ENCODE results near the gene NAV2.

Gene NAV2

GRCh38 chr11:19822531-19822930 is 109.9 kb downstream of the NAV2 start:
- TF ChIP-seq POU6F1 (CRISPR knock-in tag; IDR thresholded peaks at IDR 0.05; ENCODE audit: borderline replicate concordance, low read depth) (no peak), GLIS3 (CRISPR knock-in tag; IDR thresholded peaks at IDR 0.05) (no peak), ESRRG (CRISPR knock-in tag; IDR thresholded peaks at IDR 0.05) (no peak), CREB5 (CRISPR knock-in tag; IDR thresholded peaks at IDR 0.05; ENCODE audit: low read depth) (no peak), ISL1 (CRISPR knock-in tag; IDR thresholded peaks at IDR 0.05) (no peak), ARNTL (CRISPR knock-in tag; IDR thresholded peaks at IDR 0.05; ENCODE audit: borderline replicate concordance, low read depth) (no peak), ZFP30 (CRISPR knock-in tag; IDR thresholded peaks at IDR 0.05) (no peak), TOX (CRISPR knock-in tag; IDR thresholded peaks at IDR 0.05; ENCODE audit: borderline replicate concordance) (no peak), ZC3H10 (CRISPR knock-in tag; IDR thresholded peaks at IDR 0.05) (no peak), ZNF565 (CRISPR knock-in tag; conservative IDR thresholded peaks at IDR 0.05; ENCODE audit: low read depth) (no peak), SNAI2 (CRISPR knock-in tag; IDR thresholded peaks at IDR 0.05) (no peak), RARB (CRISPR knock-in tag; IDR thresholded peaks at IDR 0.05) (no peak), CSRNP3 (CRISPR knock-in tag; IDR thresholded peaks at IDR 0.05) (no peak), OSR1 (CRISPR knock-in tag; IDR thresholded peaks at IDR 0.05) (no peak), TSHZ2 (CRISPR knock-in tag; IDR thresholded peaks at IDR 0.05) (no peak), ZNF70 (CRISPR knock-in tag; IDR thresholded peaks at IDR 0.05) (no peak), PATZ1 (CRISPR knock-in tag; IDR thresholded peaks at IDR 0.05; ENCODE audit: borderline replicate concordance) (no peak), CSDC2 (CRISPR knock-in tag; IDR thresholded peaks at IDR 0.05) (no peak)
- ATAC-seq = no peak

GRCh38 chr11:19826606-19827005 is 114.0 kb downstream of the NAV2 start:
- ATAC-seq = no peak
- no peak for TF ChIP-seq ISL1 (CRISPR knock-in tag; IDR thresholded peaks at IDR 0.05)
- TF ChIP-seq ZNF70 (CRISPR knock-in tag; IDR thresholded peaks at IDR 0.05) = no peak
- no peak for TF ChIP-seq ZC3H10 (CRISPR knock-in tag; IDR thresholded peaks at IDR 0.05)
- TF ChIP-seq GLIS3 (CRISPR knock-in tag; IDR thresholded peaks at IDR 0.05) = no peak

GRCh38 chr11:19827399-19828135 is 114.9 kb downstream of the NAV2 start:
- ATAC-seq = no peak

More at GRCh38 chr11:19827399-19828135, 114.9 kb downstream of the NAV2 start:
- TF ChIP-seq ZNF70 (CRISPR knock-in tag; IDR thresholded peaks at IDR 0.05) = 0 out of 2 replicates have a peak, but pooled peaks have one; percentile 26
- TF ChIP-seq RARB (CRISPR knock-in tag; IDR thresholded peaks at IDR 0.05) = no peak

Data from SK-N-SH treated with all-trans-retinoic acid at 6 μM for 48 hours (cell line).